ENCODE results near the gene CHPT1.
"Not testable (repeated sequence)": the region's sequence is repeated elsewhere in the genome, so short reads cannot be mapped to it uniquely, and the experiment has no call there.

CHPT1 gene

GRCh38 chr12:101697197-101697929 is at the start of gene CHPT1:
TSS of gene CHPT1 (plus strand) at chr12:101697640. CDS start at chr12:101697862, 222 bp downstream.
- peak; percentile 76 for DNase-seq

- DNase-seq, result no peak
Observed at GRCh38 chr12:101647711-101648110, 49.7 kb upstream of the CHPT1 start.

GRCh38 chr12:101648195-101648594 is 49.2 kb upstream of the CHPT1 start:
- DNase-seq, result no peak

- no peak for DNase-seq
Observed at GRCh38 chr12:101650346-101651117, 46.9 kb upstream of the CHPT1 start.

GRCh38 chr12:101653030-101653429 is 44.4 kb upstream of the CHPT1 start:
- no peak for DNase-seq

GRCh38 chr12:101653503-101653902 is 43.9 kb upstream of the CHPT1 start:
- no peak for DNase-seq

- no peak for DNase-seq
Observed at GRCh38 chr12:101654442-101654841, 43.0 kb upstream of the CHPT1 start.

- DNase-seq, result no peak
Observed at GRCh38 chr12:101655393-101655792, 42.0 kb upstream of the CHPT1 start.

- DNase-seq, result not testable (repeated sequence)
Observed at GRCh38 chr12:101660662-101661061, 36.8 kb upstream of the CHPT1 start.

- no peak for DNase-seq
Observed at GRCh38 chr12:101663298-101663697, 34.1 kb upstream of the CHPT1 start.

GRCh38 chr12:101664992-101665391 is 32.4 kb upstream of the CHPT1 start:
- no peak for DNase-seq

- no peak for DNase-seq
Observed at GRCh38 chr12:101666052-101666728, 31.2 kb upstream of the CHPT1 start.

GRCh38 chr12:101667591-101667990 is 29.8 kb upstream of the CHPT1 start:
- DNase-seq, result no peak

- no peak for DNase-seq
Observed at GRCh38 chr12:101670007-101670671, 27.3 kb upstream of the CHPT1 start.

- no peak for DNase-seq
Observed at GRCh38 chr12:101671157-101671791, 26.2 kb upstream of the CHPT1 start.

- no peak for DNase-seq
Observed at GRCh38 chr12:101671833-101672232, 25.6 kb upstream of the CHPT1 start.

GRCh38 chr12:101675555-101675954 is 21.9 kb upstream of the CHPT1 start:
- no peak for DNase-seq

- not testable (repeated sequence) for DNase-seq
Observed at GRCh38 chr12:101676497-101676896, 20.9 kb upstream of the CHPT1 start.

GRCh38 chr12:101678081-101678480 is 19.4 kb upstream of the CHPT1 start:
- DNase-seq, result no peak

GRCh38 chr12:101680240-101680639 is 17.2 kb upstream of the CHPT1 start:
- DNase-seq, result no peak

- DNase-seq, result no peak
Observed at GRCh38 chr12:101680647-101681046, 16.8 kb upstream of the CHPT1 start.

- not testable (repeated sequence) for DNase-seq
Observed at GRCh38 chr12:101681627-101682026, 15.8 kb upstream of the CHPT1 start.

GRCh38 chr12:101685092-101685491 is 12.3 kb upstream of the CHPT1 start:
- no peak for DNase-seq

All from left hindlimb (tissue), 1 donor.